Measurements from ENCODE around the gene ERBB2.

DNA sequence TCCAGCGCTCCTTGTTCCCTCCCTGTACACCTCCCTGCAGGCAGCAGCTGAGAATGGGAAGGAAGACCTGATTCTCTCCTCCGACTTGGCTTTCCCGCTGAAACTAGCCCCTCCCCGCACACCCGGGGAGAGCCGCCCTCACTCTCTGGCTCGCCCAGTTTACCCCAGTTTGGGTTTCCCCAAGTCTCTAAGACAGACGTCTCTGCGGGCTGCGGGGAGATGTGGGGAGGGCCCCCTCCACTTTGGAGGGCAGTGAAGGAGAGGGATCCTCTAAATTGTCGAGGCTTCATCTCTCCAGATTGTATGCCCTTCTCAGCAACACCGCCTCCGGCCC lies 38.7 kb downstream of the ERBB2 start:
- TF ChIP-seq CTCF (IDR thresholded peaks at IDR 0.05) = no peak
- TF ChIP-seq POLR2A (IDR thresholded peaks at IDR 0.05) = no peak
